SKM-1 (cell line): ENCODE data around the gene RPH3AL.

Source experiments
- DNase-seq: peaks from one replicate; lab custom pipeline; 2025; ENCODE audit not compliant: unreplicated experiment; lab: John Stamatoyannopoulos, UW

The RPH3AL gene

DNA sequence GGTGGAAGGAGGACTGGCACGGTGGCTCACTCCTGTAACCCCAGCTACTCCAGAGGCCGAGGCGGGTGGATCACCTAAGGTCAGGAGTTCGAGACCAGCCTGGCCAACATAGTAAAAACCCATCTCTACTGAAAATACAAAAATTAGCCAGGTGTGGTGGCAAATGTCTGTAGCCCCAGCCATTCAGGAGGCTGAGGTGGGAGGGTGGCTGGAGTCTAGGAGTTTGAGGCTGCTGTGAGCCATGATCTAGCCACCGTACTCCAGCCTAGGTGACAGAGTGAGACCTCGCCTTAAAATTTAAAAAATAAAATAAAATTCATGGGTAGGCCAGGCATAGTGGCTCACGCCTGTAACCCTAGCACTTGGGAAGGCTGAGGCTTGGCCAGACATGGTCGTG lies 1.2 kb upstream of the RPH3AL start:
- no peak for DNase-seq

DNA sequence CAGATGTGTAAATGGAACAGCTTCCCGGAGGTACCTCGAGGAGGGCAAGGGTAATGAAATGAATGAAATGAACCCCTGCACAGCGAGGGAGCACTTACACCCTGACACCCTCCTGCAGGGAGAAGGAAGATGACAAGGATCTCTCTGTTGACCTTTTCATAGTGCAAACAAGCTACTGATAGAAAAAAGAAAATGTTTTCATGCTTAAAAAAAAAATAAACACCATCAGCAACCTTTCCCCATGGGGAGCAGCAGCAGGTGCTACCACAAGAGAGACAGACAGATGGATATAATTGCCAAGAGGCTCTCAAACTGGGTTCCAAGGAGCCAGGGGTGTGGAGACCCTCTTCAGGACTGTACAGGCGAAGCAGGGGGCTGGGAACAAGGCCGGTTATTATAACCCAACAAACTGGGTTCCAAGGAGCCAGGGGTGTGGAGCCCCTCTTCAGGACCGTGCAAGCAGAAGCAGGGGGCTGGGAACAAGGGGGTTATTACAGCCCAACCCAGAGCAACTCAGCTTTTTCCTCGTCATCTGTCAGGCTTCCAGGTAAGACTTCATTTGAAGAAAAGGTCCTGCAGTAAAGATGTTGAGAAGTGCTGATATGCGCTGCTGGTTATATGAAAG lies 718 bp upstream of the RPH3AL start:
- no peak for DNase-seq

DNA sequence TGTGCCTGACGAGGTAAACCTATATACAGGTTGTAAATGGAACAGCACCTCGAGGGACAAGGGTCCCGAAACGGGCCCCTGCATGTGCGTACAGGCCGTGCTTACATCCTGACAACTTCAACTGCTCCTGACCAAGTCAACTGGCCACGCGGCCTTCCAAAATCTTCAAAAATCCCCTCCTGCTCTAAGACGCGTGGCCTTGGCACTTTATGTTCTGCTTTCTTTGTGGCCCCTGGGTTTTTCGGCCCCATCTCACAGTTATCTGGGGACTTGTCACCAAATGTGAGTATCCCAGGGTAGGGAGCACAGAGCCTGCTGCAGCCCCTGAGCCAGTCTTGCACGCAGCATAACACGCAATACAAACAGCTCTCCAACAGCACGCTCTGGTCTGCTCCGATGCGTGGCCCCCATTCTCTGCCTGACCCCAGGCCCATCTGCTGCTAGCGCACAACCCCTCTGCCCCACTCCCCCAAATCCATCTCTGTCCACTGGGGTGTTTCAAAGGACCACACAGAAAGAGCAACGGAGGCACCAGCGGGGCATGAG lies 659 bp downstream of the RPH3AL start:
- DNase-seq, result no peak

DNA sequence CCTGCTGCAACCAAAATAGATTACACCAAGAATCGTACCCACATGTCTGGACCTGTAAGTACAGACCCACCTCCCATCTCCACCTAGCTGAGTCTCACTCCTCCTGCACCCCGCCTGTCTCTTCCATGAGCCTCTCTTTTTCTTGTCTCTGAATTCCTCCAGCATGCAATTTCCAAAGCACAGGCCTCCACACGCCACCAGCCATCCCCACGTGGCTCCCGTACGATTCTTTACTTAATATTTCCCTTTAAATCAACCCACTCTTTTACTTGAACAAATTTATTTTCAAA lies 1.2 kb downstream of the RPH3AL start:
- DNase-seq, result no peak

DNA sequence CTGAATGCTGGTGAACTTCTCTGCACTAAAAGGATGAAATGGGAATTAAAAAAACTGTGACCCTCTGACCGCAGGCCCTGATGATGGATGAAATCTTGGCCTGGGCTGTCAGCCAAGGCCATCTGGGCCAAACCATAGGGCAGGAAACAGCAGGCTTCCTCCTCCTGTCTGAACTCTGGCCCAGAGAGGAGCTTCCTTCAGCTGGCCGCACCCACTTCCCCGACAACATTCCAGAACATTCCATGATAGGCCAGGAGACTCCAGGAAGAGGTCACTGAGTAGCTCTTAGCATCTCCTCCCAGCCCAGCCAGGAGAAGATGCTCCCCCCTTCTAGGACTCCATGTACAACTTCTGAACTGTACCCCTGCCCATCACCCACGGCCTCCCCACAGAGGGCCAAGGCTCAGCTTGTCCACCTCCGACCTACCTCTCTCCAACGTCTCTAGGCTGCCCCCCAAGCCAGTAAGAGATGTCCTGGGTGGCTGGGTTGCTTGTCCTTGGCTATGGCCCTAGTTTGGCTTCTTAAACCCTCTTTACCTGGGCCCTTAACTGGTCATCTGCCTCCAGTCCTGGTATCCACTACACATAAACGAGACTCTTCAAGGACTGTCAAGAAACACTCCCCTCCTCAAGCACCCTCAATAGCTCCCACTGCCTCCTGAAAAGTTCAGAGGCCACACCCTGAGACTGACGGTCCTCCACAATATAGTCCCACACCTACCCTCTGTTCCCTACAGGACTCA lies 1.7 kb downstream of the RPH3AL start:
- DNase-seq, result peak; percentile 35

DNA sequence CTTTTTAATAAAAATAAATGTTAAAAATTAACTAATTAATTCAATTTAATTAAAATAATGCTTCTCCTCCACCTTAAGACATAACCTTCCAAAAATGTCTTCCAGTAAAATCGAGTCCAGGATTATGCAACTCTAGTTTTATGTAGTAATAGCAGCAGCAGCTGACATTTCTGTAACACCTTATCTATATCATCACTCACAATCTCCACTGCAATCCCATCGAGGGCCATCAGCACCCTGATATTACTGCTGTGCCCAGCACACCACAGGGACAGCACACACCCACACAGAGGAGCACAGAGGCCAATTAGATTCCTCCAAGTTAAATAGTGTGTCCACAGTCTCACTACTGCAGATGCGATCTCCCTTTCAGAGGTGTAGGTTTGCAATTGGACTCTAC lies 2.9 kb downstream of the RPH3AL start:
- DNase-seq, result no peak

DNA sequence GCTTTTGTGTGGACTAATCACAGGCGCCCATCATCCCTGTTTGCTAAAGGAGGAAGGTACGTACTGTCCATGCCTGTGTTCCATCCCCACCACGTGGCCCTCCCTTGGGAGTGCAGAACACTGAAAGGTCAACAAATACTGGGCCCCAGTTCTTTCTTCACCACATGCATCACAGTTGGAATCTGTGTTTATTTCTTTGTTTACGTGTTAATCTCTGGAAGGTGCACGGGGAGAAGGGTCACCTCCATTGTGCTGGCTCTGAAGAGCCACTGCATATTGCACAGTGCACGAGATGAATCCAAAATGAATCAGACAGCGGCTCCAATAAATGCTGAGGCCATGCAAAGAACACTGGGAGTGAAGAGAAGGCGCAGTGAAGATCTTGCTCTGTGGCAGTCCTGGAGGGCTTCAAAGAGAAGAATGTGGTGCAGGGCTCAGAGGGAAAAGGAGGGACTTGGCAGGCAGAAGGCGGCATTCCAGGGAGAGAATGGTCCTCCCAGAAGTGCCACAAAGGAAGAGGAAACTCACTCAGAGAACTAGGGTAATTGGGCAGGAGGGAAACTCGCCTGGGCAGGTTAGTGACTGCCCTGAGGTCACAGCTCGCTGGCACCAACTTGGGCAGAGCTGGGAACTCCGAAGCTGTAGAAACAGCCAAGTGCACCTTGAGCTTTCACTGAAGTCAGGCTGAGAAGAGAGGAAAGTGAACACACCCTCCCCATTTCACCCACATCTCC lies 3.7 kb downstream of the RPH3AL start:
- DNase-seq, result no peak

DNA sequence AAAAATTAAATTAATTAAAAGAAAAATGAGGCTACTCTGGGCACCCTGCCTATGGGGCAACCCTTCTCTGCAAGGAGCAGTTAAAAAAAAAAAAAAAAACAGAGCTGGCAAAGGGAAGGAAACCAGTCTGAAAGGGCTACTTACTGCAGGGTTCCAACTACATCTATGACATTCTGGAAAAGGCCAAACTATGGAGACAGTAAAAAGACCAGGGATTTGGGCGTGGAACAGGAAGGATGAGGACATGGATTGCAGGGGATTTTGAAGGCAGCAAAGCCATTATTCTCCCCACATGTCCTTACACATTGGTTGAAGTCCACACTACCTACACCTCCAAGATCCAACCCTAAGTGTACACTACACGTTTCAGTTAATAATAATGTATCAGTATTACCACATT lies 4.6 kb downstream of the RPH3AL start:
- no peak for DNase-seq

DNA sequence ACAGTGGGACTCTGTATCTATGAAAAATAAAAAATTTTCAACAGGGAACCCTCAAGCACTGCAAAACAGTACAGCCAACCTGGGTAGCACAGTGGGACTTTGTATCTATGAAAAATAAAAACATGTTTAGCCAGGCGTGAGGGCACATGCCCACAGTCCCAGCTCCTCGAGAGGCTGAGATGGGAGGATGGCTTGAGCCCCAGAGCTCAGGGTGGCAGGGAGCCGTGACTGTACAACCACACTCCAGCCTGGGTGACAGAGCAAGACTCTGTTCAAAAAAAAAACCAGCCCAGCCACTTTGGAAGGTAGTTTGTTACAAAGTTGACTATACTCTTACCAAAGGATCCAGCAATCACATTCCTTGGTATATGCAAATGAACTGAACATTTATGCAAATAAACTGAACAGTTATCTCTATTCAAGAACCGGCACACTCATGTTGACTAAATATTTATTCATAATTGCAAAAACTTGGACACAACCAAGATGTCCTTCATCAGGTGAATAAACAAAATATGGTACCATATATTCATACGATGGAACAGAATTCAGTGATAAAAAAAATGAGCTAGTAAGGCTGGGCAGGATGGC lies 5.2 kb downstream of the RPH3AL start:
- DNase-seq, result no peak

DNA sequence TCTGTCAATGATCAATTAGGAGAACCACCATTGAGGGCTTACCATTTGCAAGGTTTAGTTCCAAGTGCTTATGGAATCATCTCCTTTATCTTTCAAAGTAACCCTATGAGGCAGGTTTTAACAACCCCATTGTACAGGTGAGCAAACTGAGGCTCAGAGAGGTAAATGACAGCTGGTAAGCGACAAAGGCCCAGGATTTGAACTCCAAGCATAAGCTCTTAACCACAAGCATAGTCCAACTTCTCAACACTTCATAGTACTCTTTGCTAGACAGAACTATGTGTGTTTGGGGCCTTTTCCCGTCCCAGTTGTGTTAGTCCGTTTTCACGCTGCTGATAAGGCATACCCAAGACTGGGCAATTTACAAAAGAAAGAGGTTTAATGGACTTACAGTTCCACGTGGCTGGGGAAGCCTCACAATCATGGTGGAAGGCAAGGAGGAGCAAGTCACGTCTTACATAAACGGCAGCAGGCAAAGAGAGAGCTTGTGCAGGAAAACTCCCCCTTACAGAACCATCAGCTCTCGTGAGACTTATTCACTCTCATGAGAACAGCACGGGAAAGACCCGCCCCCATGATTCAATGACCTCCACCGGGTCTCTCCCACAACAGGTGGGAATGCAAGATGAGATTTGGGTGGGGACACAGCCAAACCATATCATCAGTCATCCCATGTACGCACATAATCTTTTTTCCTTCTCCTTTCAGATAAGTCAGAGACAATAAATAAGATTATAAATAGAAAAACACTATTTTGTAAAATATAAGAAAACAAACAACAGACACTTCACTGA lies 6.4 kb downstream of the RPH3AL start:
- no peak for DNase-seq

DNA sequence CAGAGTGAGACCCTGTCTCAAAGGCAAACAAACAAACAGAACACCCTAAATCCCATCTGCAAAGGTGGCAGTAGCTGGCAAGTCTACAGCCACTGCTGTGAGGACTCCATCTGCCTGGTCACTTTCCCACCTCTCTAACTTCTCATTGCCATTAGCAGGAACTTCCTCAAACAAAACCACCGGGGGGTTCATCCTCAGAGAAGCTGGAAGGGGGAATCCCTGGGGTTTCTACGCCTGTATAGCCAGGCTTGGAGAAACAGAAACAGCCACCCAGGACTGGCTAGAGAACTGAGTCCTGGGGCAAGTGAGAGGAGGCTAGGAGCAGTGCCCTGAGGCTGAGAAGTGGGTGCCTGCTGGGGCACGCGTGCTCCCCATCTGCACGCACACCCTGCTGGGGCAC lies 7.3 kb downstream of the RPH3AL start:
- no peak for DNase-seq

DNA sequence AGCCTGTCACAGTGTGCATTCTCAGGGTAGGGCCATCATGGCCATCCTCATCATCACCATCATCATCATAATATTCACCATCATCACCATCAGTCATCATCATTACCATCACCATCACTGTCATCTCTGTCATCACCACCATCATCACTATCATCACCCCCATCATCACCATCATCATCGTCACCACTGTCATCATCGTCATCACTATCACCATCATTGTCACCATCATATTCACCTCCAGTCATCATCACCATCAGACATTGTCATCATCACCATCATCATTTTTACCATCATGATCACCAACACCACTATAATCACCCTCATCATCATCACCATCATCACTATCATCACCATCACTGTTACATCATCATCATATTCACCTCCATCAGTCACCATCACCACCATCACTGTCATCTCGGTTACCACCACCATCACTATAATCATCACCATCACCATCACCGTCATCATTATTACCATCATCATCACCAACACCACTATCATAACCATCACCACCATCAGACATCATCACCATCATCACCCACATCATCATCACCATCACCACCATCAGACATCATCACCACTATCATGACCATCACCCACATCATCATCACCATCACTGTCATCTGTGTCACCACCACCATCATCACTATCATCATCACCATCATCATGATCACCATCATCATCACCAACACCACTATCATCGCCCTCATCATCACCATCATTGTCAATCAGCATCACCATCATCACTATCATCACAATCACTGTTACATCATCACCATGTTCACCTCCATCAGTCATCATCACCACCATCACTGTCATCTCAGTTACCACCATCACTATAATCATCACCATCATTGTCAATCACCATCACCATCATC lies 8.5 kb downstream of the RPH3AL start:
- DNase-seq, result no peak

DNA sequence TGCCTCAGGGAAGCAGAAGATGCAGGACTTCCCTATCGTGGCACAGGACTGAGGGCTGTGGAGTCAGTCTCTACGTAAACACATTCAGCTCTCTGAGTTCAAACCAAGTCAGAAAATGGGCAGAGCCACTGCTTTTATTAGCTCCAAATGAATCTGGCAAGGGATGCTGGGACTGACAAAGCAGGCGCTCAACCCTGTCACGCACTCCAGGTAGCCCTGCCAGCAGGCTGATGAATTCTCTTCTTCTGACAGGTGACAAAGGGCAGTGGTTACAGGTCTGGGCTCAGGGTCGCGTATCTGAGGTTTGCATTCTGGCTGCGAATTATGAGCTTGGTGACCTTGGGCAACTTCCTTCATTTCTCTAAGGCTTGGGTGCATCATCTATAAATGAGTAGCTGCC lies 9.4 kb downstream of the RPH3AL start:
- DNase-seq, result no peak

DNA sequence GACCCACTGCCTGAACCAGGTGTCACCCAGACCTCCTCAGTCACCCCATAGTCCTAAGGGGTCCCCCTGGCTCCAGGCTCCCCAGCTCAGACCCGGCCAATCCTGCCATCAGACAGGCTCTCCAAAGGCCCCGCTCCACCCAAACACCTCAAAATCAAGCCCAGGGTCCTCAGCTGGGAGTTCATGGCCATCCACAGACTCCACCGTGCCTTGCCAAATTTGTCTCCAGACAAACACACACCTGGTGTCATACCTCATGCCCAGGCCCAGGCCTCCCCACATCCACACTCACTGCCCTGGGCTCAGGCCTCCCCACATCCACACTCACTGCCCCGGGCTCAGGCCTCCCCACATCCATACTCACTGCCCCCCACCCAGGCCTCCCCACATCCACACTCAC lies 12.5 kb downstream of the RPH3AL start:
- DNase-seq, result no peak

DNA sequence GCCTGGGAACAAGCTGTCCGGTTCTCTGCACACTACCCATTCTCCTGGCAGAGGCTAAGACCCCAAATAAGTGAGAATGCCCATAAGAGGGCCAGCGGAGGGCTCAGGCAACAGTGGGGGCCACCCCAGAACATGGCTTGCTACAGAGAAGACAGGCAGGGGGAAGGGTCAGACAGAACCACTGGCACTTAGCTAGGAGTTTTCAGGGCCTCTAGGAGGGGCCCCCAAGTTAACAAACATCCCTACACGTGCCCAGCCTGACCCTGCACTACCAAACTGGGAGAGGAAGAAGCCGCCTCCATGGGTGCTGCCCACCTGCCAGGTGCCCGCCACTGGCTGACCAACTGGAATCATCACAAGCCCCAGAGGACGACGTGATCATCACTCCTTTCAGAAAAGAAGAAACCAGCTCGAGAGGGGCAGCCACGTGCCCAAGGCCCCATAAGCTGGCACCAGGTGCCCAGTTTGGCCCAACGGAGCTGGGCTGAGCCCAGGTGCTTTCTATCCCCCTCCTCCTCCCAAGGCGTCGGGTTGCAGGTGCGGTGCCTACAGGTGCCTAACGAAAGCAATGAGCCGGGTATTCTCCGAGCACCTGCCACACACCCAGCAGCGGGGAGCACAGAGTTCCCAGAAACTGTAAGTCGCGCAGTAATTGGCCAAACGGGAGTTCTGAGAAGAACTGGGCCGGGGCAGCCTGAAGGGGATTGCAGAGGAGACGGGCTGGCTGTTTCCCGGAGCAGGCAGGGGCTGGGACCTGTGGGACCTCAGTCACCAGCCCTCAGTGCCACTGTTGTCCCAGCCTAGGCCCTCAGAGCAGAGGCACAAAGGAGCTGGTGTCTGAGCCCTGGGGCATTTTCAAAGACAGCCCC lies 13.2 kb downstream of the RPH3AL start:
- DNase-seq, result no peak

DNA sequence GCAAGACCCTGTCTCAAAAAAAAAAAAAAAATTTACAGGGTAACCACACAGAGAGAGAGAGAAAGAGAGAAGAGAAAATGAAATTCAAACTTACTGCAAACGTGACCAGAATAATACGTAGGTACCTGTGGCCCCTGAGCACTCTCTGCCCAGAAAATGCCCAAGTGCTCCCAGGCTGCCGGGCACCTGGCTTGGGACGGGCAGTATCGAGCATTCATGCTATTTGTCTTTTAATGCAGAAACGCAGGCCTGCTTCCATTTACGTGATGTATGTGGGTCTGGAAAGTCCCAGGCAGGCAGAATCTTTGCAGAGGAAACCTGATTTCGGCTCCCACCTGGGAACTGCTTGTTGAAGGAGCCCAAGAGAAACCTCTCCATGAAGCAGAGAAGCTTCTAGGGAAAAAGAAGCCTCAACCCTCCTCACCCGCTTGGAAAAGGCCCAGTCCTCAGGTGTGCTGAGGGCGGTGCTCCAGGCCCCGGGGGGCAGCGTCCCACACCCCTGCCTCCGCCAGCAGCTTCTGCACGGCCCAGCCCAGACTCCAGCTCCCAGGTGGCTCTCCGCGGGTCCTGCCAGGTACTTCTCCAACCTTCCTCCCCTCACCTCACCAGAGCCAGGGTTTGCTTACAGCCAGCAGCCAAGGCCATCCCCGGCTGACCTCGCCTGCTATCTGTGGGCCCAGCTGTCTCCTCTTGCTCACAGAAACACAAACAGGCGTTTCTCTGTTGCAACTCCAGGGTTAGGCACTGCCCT lies 14.0 kb downstream of the RPH3AL start:
- no peak for DNase-seq

DNA sequence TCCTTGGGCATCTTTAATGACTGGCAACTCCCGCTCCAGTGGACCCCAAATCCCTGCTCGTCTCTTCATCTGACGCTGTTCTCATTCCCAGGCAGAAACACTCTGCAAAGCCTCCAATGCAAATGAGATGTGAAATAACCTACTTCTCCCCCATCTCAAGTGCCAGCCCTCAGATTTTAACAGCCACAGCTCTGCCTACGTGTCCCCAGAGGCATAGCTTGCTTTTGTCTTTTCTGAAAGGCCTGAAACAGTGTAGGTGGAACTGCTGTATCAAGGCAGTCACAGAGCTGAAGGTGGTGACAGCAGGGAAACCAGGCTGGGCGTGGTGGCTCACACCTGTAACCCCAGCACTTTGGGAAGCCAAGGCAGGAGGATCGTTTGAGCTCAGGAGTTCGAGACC lies 14.7 kb downstream of the RPH3AL start:
- DNase-seq, result no peak

DNA sequence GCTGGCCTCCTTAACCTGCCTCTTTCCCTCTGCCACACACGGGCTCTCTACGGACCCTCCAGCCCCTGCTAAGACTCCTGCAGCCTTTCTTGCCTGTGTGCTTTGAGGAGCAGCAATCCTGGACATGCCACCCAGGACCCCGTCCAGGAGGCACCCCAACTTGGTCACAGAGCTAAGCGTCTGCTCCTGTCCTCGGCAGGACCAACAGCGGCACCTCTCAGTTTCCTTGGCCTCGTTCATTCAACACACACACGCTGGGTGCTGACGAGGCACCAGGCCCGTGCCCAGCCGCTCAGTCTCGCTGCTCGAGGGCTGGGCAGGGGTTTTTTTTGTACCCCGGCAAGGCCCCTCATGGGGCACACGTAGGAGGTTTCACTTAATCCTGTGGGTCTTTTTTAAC lies 15.2 kb downstream of the RPH3AL start:
- no peak for DNase-seq
